ENCODE results near the gene TMEM120B.

GRCh38 chr12:121748571-121749265 lies 36.2 kb downstream of the TMEM120B start:
- TF ChIP-seq, protein P1, sequence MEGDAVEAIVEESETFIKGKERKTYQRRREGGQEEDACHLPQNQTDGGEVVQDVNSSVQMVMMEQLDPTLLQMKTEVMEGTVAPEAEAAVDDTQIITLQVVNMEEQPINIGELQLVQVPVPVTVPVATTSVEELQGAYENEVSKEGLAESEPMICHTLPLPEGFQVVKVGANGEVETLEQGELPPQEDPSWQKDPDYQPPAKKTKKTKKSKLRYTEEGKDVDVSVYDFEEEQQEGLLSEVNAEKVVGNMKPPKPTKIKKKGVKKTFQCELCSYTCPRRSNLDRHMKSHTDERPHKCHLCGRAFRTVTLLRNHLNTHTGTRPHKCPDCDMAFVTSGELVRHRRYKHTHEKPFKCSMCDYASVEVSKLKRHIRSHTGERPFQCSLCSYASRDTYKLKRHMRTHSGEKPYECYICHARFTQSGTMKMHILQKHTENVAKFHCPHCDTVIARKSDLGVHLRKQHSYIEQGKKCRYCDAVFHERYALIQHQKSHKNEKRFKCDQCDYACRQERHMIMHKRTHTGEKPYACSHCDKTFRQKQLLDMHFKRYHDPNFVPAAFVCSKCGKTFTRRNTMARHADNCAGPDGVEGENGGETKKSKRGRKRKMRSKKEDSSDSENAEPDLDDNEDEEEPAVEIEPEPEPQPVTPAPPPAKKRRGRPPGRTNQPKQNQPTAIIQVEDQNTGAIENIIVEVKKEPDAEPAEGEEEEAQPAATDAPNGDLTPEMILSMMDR (IDR thresholded peaks at IDR 0.05; ENCODE audit: low read depth, low read length), result no peak
- TF ChIP-seq EZH2phosphoT487 (IDR thresholded peaks at IDR 0.05; ENCODE audit: low read depth), result no peak

All from OCI-LY3 (cell line).